Activated CD8-positive, alpha-beta memory T cell treated with anti-CD3 and anti-CD28 coated beads for 48 hours (primary cell): ENCODE measurements around the gene NTRK2.

Experiments
- DNase-seq, 3 experiments: peaks; one replicate each; pipeline ENCODE4 v3.0.0-alpha.2; 2020; ENCODE audit warnings: low read depth in 2 of 3, low spot score in 2 of 3

Gene NTRK2

GRCh38 chr9:84812847-84813246, 143.3 kb downstream of the NTRK2 start:
- DNase-seq: no peak

- no peak for DNase-seq
Measured at GRCh38 chr9:84815554-84815953, 146.0 kb downstream of the NTRK2 start.

- DNase-seq: no peak
Measured at GRCh38 chr9:84817038-84817437, 147.5 kb downstream of the NTRK2 start.

- DNase-seq: no peak
Measured at GRCh38 chr9:84818791-84819190, 149.3 kb downstream of the NTRK2 start.

GRCh38 chr9:84819491-84819991, 150.0 kb downstream of the NTRK2 start:
- no peak for DNase-seq

- DNase-seq: no peak
Measured at GRCh38 chr9:84821431-84821830, 151.9 kb downstream of the NTRK2 start.

GRCh38 chr9:84822589-84823233, 153.2 kb downstream of the NTRK2 start:
- no peak for DNase-seq

- no peak for DNase-seq
Measured at GRCh38 chr9:84823421-84824271, 154.1 kb downstream of the NTRK2 start.

GRCh38 chr9:84827216-84827765, 157.8 kb downstream of the NTRK2 start:
- no peak for DNase-seq

- no peak for DNase-seq
Measured at GRCh38 chr9:84828046-84828445, 158.5 kb downstream of the NTRK2 start.

GRCh38 chr9:84829471-84829870, 159.9 kb downstream of the NTRK2 start:
- no peak for DNase-seq

GRCh38 chr9:84829997-84830696, 160.6 kb downstream of the NTRK2 start:
- no peak for DNase-seq

GRCh38 chr9:84831377-84831776, 161.8 kb downstream of the NTRK2 start:
- DNase-seq: no peak

GRCh38 chr9:84832453-84832852, 162.9 kb downstream of the NTRK2 start:
- DNase-seq: no peak

- DNase-seq: no peak
Measured at GRCh38 chr9:84834426-84834825, 164.9 kb downstream of the NTRK2 start.

- no peak for DNase-seq
Measured at GRCh38 chr9:84835745-84836144, 166.2 kb downstream of the NTRK2 start.

- DNase-seq: no peak
Measured at GRCh38 chr9:84838879-84839278, 169.3 kb downstream of the NTRK2 start.

GRCh38 chr9:84839541-84839940, 170.0 kb downstream of the NTRK2 start:
- DNase-seq: no peak

GRCh38 chr9:84841931-84842330, 172.4 kb downstream of the NTRK2 start:
- DNase-seq: no peak

- no peak for DNase-seq
Measured at GRCh38 chr9:84843175-84843824, 173.8 kb downstream of the NTRK2 start.
